GM06990 (cell line): ENCODE data around the gene AP4M1.
"Not testable (repeated sequence)": the region's sequence is repeated elsewhere in the genome, so short reads cannot be mapped to it uniquely, and the experiment has no call there.

Experiments
- DNase-seq: peaks from one replicate; pipeline ENCODE4 v3.0.0-alpha.2; 2011; ENCODE audit not compliant: insufficient read length; ENCODE audit errors: extremely low read depth
- H3K27me3 ChIP-seq: replicated peaks from 2 replicates; pipeline ENCODE4 v1.6.0; 2011; ENCODE audit warnings: low read length; ENCODE audit not compliant: control insufficient read depth, insufficient read depth
- H3K36me3 ChIP-seq: 2 replicates; pipeline ENCODE4 v1.5.1; 2011; ENCODE audit warnings: low read length; ENCODE audit not compliant: control insufficient read depth, insufficient read depth
- H3K4me3 ChIP-seq: replicated peaks from 2 replicates; pipeline ENCODE4 v1.5.1; 2011; ENCODE audit warnings: low read depth, mild to moderate bottlenecking, control low read depth, low read length
- TF ChIP-seq, protein P1 (sequence below): IDR thresholded peaks from 2 replicates; pipeline ENCODE4 v1.5.1; 2011; ENCODE audit warnings: low read length, control low read depth, mild to moderate bottlenecking, inconsistent platforms; ENCODE audit not compliant: insufficient read depth, poor library complexity, severe bottlenecking

AP4M1 gene

DNA sequence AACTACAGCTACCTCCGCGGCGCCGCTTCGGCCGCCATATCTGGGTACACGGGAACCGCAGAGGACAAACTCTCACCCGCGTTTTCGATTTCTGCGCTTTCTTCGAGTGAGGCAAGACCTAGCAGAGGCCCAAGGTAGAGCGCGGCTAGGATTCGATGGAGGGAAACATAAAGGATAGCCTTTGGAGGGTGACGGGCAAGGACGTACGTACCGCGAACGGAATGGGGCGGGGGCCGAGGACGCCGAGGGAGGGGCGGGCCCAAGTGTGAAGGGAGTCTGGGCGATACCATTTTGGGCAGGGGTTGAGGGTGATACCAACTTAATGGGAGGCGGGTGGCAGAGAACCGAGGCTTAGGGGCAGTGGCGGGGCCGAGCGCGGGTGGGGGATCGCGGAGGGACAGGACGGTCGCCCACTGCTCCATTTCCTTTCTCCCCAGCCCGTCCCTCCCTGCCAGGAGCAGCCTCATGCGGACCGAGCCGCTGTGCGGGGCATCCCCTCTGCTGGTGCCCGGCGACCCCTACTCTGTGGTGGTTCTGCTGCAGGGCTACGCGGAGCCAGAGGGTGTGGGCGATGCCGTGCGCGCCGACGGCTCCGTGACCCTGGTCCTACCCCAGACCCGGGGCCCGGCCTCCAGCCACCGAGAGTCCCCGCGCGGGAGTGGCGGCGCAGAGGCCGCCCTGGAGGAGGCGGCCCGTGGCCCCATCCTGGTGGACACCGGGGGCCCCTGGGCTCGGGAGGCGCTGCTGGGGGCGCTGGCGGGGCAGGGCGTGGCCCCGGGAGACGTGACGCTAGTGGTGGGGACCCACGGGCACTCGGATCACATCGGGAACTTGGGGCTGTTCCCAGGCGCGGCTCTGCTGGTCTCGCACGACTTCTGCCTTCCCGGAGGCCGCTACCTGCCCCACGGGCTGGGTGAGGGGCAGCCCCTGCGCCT, 25.8 kb downstream of the AP4M1 start, which contains the start of gene MBLAC1:
MBLAC1 (plus strand) TSS at position 37 of the 935 bp plus-strand sequence; CDS start at position 466, 429 bp downstream.
- Histone ChIP-seq H3K36me3 (no peaks in the 10 kb centered on the region; the same call in 1 of the 2 replicates), H3K27me3 (no peaks in the 10 kb centered on the region), H3K4me3 (peak within 1 kb of the TSS; percentile 87)
- TF ChIP-seq, protein P1, sequence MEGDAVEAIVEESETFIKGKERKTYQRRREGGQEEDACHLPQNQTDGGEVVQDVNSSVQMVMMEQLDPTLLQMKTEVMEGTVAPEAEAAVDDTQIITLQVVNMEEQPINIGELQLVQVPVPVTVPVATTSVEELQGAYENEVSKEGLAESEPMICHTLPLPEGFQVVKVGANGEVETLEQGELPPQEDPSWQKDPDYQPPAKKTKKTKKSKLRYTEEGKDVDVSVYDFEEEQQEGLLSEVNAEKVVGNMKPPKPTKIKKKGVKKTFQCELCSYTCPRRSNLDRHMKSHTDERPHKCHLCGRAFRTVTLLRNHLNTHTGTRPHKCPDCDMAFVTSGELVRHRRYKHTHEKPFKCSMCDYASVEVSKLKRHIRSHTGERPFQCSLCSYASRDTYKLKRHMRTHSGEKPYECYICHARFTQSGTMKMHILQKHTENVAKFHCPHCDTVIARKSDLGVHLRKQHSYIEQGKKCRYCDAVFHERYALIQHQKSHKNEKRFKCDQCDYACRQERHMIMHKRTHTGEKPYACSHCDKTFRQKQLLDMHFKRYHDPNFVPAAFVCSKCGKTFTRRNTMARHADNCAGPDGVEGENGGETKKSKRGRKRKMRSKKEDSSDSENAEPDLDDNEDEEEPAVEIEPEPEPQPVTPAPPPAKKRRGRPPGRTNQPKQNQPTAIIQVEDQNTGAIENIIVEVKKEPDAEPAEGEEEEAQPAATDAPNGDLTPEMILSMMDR, result no peak
- DNase-seq, result peak; percentile 90

DNA sequence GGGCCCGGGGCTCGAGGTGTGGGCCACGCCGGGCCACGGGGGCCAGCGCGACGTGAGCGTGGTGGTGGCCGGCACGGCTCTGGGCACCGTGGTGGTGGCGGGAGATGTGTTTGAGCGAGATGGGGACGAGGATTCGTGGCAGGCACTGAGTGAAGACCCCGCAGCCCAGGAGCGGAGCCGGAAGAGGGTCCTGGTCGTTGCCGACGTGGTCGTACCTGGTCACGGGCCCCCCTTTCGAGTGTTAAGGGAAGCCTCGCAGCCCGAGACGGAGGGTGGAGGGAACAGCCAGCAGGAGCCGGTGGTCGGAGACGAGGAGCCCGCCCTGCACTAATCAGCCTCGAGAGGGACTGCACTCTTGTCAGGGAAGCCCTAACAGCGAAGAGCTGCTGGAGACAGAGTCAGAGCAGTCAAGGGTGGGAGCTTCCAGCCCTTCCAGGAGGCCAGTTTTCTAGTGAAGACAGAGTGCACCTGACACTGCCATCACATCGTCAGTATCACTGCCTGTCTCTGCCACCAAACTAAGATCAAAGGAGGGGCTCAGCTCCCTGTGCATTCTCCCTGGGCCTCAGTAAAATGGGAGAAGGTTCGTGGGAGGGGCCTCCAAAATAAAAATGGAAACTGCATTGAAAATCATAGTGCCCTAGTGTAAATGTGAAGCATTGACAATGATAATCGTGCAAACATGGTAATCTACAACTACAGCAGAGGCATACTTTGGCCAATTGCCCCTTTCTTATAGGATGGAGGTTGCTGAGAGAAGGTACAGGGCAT, 26.6 kb downstream of the AP4M1 start:
- TF ChIP-seq, protein P1, result no peak
- Histone ChIP-seq H3K27me3 (no peaks in the 10 kb centered on the region), H3K36me3 (no peaks in the 10 kb centered on the region), H3K4me3 (peak overlapping the region; percentile 87)
- peak; percentile 46 for DNase-seq

DNA sequence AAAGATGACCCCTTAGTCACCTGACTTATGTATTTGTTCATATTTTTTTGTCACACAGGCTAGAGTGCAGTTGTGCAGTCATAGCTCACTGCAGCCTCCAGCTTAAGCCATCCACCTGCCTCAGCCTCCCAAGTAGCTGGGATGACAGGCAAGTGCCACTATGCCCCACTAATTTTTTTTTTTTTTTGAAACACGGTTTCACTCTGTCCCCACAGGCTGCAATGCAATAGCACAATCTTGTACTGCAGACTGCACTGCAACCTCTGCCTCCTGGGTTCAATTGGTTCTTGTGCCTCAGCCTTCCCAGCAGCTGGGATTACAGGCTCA, 27.2 kb downstream of the AP4M1 start:
- Histone ChIP-seq H3K4me3 (no peak overlapping the region), H3K27me3 (no peaks in the 10 kb centered on the region), H3K36me3 (no peaks in the 10 kb centered on the region)
- TF ChIP-seq, protein P1, result no peak
- no peak for DNase-seq

DNA sequence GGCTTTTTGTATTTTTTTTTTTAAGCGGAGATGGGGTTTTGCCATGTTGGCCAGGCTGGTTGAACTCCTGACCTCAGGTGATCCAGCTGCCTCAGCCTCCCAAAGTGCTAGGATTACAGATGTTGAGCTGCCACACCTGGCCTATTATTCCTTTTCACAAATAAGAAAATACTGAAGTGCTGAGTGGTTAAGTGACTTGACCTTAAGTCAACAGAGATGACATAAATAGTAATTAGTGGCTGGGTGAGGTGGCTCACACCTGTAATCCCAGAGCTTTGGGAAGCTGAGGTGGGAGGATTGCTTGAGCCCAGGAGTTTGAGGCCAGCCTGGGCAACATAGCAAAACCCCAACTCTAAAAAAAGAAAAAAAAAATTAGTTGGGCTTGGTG, 28.8 kb downstream of the AP4M1 start:
- not testable (repeated sequence) for H3K27me3 ChIP-seq, DNase-seq, H3K4me3 ChIP-seq, H3K36me3 ChIP-seq

DNA sequence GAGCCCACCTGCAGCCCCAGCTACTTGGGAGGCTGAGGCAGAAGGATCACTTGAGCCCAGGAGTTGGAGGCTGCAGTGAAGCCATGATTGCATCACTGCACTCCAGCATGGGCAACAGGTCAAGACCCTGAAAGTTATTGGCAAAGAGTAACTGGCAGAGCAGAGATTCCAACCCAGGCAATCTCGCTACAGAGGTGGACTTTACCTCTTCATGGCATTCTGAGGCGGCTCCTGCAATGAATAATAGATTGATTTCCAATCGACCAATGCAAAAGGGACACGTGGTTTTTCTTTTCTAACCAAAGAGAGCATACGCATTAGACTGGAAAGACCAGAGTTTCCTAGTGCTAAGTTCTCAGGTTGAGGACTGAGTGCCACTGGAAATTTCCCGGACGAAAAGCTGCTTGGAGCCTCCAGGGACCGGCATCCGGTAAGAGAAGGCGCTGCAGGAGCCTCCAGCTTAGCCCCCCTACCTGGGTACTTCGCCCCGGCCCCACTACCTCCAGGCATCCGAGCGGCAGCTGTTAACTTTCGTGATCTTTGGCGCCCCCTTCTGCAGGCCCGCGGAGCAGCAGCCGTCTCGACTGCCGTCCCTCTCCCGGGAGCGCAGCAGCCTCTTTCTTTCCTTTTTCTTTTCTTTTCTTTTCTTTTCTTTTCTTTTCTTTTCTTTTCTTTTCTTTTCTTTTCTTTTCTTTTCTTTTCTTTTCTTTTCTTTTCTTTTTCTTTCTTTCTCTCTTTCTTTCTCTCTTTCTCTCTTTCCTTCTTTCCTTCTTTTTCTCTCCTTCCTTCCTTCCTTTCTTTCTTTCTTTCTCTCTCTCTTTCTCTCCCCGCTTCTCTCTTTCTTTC, 29.4 kb downstream of the AP4M1 start:
- H3K36me3 ChIP-seq, result no peaks in the 10 kb centered on the region
- peak; percentile 63 for DNase-seq
- TF ChIP-seq, protein P1, result peak; percentile 81
- no peaks in the 10 kb centered on the region for H3K27me3 ChIP-seq
- H3K4me3 ChIP-seq, result no peak overlapping the region
